ENCODE results near the gene BORCS5.
"Not testable (repeated sequence)": the region's sequence is repeated elsewhere in the genome, so short reads cannot be mapped to it uniquely, and the experiment has no call there.

The BORCS5 gene

GRCh38 chr12:12405882-12406281, 49.0 kb downstream of the BORCS5 start:
- Histone ChIP-seq H4K20me1 (ENCODE audit: control insufficient read depth, insufficient read depth, low read depth, low read length) (no peaks in the 10 kb centered on the region), H3K9me3 (ENCODE audit: control insufficient read depth, insufficient read depth, low read length) (no peaks in the 10 kb centered on the region), H3K27me3 (ENCODE audit: control insufficient read depth, low read length) (no peaks in the 10 kb centered on the region), H3F3A (ENCODE audit: control insufficient read depth, insufficient read depth) (no peaks in the 10 kb centered on the region), H3K36me3 (ENCODE audit: control insufficient read depth, low read length) (no peaks in the 10 kb centered on the region), H3K4me2 (ENCODE audit: low read length) (no peak overlapping the region), H3K4me1 (ENCODE audit: control insufficient read depth, low read length) (no peaks in the 10 kb centered on the region), H3K27ac (ENCODE audit: low read depth, low read length) (no peak overlapping the region), H3K79me2 (ENCODE audit: control insufficient read depth, low read length) (no peaks in the 10 kb centered on the region), H3K9me2 (replicated peaks; ENCODE audit: control insufficient read depth, low read length) (no peaks in the 10 kb centered on the region), H3K4me3 (ENCODE audit: low read length) (no peak overlapping the region)
- TF ChIP-seq CTCF (IDR thresholded peaks at IDR 0.05; ENCODE audit: low read depth, low read length, poor library complexity, severe bottlenecking) (no peak), EZH2phosphoT487 (IDR thresholded peaks at IDR 0.05; ENCODE audit: borderline replicate concordance, low read length) (no peak)

- H3K4me3 ChIP-seq (ENCODE audit: low read length) = no peak overlapping the region
- no peaks in the 10 kb centered on the region for H3K36me3 ChIP-seq (ENCODE audit: control insufficient read depth, low read length)
- no peaks in the 10 kb centered on the region for H3K9me2 ChIP-seq (replicated peaks; ENCODE audit: control insufficient read depth, low read length)
- H3K27me3 ChIP-seq (ENCODE audit: control insufficient read depth, low read length) = no peaks in the 10 kb centered on the region
- no peaks in the 10 kb centered on the region for H3K79me2 ChIP-seq (ENCODE audit: control insufficient read depth, low read length)
- H3K9me3 ChIP-seq (ENCODE audit: control insufficient read depth, insufficient read depth, low read length) = no peaks in the 10 kb centered on the region
- no peak overlapping the region for H3K4me2 ChIP-seq (ENCODE audit: low read length)
- TF ChIP-seq EZH2phosphoT487 (IDR thresholded peaks at IDR 0.05; ENCODE audit: borderline replicate concordance, low read length) = no peak
- no peak for TF ChIP-seq CTCF (IDR thresholded peaks at IDR 0.05; ENCODE audit: low read depth, low read length, poor library complexity, severe bottlenecking)
- no peaks in the 10 kb centered on the region; the same call in 1 of the 2 replicates for H3F3A ChIP-seq (ENCODE audit: control insufficient read depth, insufficient read depth)
- no peak overlapping the region for H3K27ac ChIP-seq (ENCODE audit: low read depth, low read length)
- no peaks in the 10 kb centered on the region for H3K4me1 ChIP-seq (ENCODE audit: control insufficient read depth, low read length)
- no peaks in the 10 kb centered on the region for H4K20me1 ChIP-seq (ENCODE audit: control insufficient read depth, insufficient read depth, low read depth, low read length)
Measured at GRCh38 chr12:12406762-12407161, 49.9 kb downstream of the BORCS5 start.

GRCh38 chr12:12408265-12408690, 51.4 kb downstream of the BORCS5 start:
- Histone ChIP-seq H3K4me2 (ENCODE audit: low read length) (no peak overlapping the region), H4K20me1 (ENCODE audit: control insufficient read depth, insufficient read depth, low read depth, low read length) (no peaks in the 10 kb centered on the region), H3K79me2 (ENCODE audit: control insufficient read depth, low read length) (no peaks in the 10 kb centered on the region), H3F3A (ENCODE audit: control insufficient read depth, insufficient read depth) (no peaks in the 10 kb centered on the region; the same call in 1 of the 2 replicates), H3K27me3 (ENCODE audit: control insufficient read depth, low read length) (no peaks in the 10 kb centered on the region), H3K27ac (ENCODE audit: low read depth, low read length) (no peak overlapping the region), H3K9me3 (ENCODE audit: control insufficient read depth, insufficient read depth, low read length) (no peaks in the 10 kb centered on the region), H3K36me3 (ENCODE audit: control insufficient read depth, low read length) (no peaks in the 10 kb centered on the region), H3K4me3 (ENCODE audit: low read length) (no peak overlapping the region), H3K9me2 (replicated peaks; ENCODE audit: control insufficient read depth, low read length) (no peaks in the 10 kb centered on the region), H3K4me1 (ENCODE audit: control insufficient read depth, low read length) (no peaks in the 10 kb centered on the region)
- TF ChIP-seq CTCF (IDR thresholded peaks at IDR 0.05; ENCODE audit: low read depth, low read length, poor library complexity, severe bottlenecking) (no peak), EZH2phosphoT487 (IDR thresholded peaks at IDR 0.05; ENCODE audit: borderline replicate concordance, low read length) (no peak)

GRCh38 chr12:12409337-12409736, 52.5 kb downstream of the BORCS5 start:
- not testable (repeated sequence) for H3F3A ChIP-seq (ENCODE audit: control insufficient read depth, insufficient read depth); H3K4me2 ChIP-seq (ENCODE audit: low read length); H3K27ac ChIP-seq (ENCODE audit: low read depth, low read length); H3K9me2 ChIP-seq (replicated peaks; ENCODE audit: control insufficient read depth, low read length); H3K36me3 ChIP-seq (ENCODE audit: control insufficient read depth, low read length); H3K4me3 ChIP-seq (ENCODE audit: low read length); H4K20me1 ChIP-seq (ENCODE audit: control insufficient read depth, insufficient read depth, low read depth, low read length); H3K27me3 ChIP-seq (ENCODE audit: control insufficient read depth, low read length); H3K79me2 ChIP-seq (ENCODE audit: control insufficient read depth, low read length); H3K9me3 ChIP-seq (ENCODE audit: control insufficient read depth, insufficient read depth, low read length); H3K4me1 ChIP-seq (ENCODE audit: control insufficient read depth, low read length)
